ELF-1 (cell line): Measurements from ENCODE around the gene IVD.

Experiments used
- DNase-seq: peaks from one replicate; pipeline ENCODE4 v3.0.0-alpha.2; 2016; ENCODE audit warnings: low read depth, low spot score

IVD gene

DNA sequence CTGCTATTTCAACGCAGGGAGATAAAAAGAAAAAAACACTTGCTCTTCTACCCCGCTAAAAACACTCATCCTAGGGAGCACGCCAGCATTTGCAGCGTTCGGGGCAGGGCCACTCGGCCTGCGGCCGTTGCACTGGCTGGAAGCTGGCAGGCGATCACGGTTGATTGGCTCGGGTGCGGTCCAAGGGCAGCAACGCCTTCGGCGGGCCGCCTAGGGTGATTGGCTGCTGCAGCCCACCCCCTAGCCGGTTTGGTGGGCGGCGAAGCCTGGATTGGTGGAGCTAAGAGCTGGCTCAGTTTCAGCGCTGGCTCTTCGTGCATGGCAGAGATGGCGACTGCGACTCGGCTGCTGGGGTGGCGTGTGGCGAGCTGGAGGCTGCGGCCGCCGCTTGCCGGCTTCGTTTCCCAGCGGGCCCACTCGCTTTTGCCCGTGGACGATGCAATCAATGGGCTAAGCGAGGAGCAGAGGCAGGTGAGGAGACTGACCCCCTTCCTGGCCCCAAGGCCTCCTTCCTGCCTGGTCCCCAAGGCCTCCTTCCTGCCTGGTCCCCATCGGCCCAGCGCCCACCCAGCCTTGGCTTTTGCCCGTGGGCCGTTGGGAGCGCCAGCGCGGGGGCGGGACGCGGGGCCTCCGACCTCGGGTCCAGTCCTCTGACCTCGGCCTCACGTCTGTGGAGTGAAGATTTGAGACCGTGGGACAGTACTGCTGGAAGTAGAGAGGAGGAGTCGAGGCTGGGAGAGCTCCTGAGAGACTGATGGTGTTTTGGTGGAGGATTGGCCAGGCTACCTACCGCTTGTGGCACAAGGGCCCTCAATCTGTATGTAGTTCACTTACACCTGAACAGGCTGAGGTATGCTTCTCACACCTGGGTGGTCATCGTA lies at the start of gene IVD:
Gene IVD, plus strand, starts transcription at position 295 of the 881 bp plus-strand sequence. Its CDS starts 33 bp downstream, at position 328.
- peak; percentile 97 for DNase-seq

DNA sequence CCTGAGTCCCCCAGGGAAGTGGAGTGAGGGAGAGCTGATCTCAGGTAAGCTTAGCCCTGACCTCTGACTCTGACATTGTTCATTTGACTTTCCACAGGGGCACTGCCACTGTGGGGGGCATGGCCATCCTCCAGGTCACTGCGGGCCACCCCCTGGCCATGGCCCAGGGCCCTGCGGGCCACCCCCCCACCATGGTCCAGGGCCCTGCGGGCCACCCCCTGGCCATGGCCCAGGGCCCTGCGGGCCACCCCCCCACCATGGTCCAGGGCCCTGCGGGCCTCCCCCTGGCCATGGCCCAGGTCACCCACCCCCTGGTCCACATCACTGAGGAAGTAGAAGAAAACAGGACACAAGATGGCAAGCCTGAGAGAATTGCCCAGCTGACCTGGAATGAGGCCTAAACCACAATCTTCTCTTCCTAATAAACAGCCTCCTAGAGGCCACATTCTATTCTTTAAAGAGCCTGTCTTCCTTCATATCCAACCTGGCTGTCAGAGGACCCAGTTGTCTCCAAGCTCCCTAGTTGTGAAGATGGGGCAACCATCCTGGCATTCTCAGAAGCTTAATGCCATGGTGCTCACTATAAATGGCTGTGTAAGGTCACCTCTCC lies 49.5 kb upstream of the IVD start:
- no peak for DNase-seq

DNA sequence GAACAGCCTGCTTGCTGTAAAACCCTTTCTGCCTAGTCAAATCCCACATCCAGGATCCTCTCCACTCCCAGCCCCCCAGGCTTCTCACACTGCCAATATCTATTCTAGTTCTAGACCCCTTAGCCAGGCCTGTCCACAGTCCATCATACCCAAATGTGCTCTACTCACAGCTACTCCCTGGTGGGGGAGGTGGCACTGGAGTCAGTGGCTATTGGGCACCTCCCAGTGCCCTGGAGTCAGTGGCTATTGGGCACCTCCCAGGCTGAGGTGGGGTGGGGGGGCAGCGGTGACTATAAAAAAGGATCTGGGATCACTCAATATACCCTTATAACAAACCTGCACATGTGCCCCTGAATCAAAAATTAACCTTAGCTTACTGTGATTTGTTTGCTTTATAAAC lies 48.3 kb upstream of the IVD start:
- no peak for DNase-seq

DNA sequence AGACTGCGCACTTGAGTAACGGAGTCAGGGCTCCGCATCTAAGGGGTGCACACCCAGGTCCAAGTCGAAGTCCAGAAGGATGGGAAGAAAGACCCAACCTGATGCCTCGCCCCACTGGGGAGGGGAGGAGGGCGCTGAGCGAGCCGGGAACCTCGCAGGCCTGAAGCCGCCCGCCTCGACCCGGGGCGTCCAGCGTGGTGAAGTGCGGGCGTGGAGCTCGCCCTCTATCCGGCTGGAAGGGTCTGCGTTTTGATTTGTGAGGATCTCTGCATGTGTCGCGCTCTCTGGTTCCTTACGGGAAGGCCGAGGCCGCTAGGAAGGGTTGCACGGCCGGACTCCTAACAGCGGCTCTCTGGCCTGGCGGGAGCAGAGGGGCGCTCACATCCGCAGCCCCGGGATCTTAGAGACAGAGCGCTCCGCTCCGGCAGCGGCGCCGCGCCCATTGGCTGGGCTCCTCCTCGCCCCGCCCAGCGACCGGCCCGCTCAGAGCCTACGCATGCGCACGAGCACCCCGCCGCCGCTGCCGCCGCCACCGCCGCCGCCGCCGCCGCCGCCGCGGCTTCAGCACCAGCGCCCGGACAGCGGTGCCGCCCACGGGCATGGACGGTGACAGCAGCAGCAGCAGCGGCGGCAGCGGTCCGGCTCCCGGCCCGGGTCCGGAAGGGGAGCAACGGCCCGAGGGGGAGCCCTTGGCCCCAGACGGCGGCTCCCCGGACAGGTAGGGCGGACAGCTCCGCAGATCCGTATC lies 47.7 kb upstream of the IVD start, which contains the start of gene DISP2:
Gene DISP2, plus strand, starts transcription at position 497 of the 748 bp plus-strand sequence. Its CDS starts 103 bp downstream, at position 600.
- DNase-seq: peak; percentile 88

DNA sequence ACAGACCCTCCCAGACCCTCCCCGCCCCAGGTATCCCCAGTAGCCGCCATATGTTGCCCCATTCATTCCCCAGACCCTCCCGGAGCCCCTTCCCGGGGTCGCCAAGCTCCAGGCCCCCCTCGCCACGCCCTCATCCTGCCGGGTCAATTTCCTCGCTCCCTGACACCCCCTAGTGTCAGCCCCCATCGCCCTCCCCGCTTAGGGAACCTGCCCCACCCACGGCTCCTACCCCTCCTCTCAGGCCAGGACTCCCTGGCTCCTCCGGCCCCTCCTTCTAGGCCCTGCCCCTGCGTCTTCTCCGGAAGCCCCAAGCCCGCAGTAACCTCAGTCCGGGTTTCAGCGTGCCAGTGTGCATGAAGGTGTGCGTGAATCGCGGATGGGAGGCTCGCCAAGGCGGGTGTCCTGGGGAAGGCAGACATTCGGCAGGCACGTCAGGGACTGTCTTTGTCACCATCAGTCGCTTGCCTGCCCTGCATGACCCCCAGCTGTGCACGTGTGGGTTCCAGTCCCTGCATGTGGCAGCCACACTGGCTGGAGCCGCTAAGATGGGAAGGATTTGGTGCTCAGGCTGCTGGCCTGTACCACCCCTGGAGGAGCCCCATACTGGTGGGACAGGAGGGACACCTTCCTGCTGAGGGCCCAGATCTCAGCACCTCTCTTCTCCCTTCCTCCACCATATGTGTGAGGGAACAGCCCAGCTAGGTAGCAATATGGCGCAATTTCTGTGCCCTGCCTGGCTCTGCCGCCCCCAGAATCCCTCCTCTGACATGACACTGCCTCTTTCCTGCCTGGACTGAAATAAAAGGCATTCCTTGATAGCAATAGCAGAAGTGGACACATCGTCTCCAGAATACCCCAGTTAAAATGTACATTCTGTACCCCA lies 46.9 kb upstream of the IVD start:
- no peak for DNase-seq

DNA sequence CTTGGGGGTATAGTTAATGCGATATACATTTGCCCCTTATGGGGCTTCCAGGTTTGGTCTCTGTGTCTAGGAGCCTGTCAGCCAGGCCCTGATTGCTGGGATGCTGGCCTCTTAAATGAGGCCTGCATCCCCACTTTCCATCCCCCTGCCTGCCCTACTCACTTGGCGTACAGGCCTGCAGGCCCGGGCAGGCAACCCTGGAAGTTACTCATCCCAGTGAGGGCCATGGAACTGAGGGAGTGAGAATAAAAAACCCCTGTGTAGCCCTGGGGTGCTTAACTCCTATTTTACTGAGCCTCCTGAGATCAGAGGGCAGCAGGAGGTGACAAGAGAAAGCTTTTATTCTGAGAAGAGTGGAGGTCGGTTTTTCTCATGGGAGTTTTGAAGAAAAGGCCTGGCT lies 45.6 kb upstream of the IVD start:
- DNase-seq: no peak

DNA sequence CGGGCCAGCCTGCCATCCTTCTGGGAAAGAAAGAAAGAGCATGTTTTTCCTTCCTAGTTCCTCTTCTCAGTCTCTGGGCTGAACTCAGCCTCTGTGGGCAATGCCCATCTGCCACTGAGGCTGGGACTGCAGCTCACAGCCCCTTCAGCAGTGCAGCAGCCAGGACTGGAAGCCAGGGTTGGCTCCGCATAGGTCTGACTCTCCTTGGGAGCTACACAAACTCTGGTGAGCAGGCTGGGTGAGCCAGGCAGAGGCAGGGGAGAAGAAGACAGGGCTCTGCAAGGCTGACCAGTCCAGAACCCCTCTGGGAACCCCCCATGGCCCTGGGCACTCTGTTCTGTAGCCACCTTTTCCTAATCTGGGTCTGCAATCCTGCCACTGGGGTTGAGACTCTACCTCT lies 44.0 kb upstream of the IVD start:
- DNase-seq: no peak

DNA sequence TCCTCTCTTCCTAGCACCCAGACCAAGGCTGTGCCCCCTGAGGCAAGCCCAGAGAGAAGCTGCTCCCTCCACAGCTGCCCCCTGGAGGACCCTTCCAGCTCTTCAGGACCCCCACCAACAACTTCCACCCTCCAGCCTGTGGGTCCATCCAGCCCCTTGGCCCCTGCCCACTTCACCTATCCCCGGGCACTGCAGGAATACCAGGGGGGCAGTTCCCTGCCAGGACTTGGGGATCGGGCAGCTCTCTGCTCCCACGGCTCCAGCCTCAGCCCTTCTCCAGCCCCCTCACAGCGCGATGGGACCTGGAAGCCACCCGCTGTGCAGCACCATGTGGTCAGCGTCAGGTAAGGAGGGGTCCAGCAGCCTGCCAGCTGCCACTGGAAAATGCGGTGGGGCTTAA lies 42.0 kb upstream of the IVD start:
- no peak for DNase-seq

DNA sequence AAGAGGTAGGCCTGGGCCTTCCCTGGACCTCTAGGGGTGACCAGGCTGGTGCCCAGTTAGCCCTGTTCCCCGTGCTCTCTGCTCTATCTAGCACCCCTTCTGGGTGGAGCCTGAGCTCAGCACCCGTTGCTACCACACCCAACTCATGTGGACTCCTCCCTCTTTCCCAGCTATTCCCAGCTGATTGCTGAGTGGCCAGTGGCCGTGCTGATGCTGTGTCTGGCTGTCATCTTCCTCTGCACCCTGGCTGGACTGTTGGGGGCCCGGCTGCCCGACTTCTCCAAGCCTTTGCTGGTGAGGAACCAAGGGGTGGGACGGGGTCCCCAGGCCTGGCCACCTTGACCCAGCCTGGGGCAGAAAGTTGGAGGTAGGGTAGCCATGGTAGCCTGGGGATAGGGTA lies 41.3 kb upstream of the IVD start:
- no peak for DNase-seq

DNA sequence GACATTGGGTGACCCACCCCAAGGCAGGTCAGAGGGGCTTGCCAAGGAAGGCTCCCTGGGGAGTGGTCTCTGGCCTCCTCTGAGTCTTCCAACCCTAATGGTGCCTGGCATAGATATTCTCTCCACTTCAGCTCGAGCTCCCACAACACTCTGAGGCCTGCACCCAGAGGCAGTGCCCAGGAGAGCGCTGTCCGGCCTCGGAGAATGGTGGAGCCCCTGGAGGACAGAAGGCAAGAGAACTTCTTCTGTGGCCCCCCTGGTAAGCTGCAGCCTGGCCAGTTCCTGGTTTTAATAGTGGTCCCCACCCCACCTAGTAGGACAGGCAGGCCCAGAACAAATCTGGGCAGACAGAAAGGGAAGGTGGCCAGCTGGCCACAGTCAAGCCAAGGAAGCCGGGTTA lies 40.6 kb upstream of the IVD start:
- DNase-seq: no peak

DNA sequence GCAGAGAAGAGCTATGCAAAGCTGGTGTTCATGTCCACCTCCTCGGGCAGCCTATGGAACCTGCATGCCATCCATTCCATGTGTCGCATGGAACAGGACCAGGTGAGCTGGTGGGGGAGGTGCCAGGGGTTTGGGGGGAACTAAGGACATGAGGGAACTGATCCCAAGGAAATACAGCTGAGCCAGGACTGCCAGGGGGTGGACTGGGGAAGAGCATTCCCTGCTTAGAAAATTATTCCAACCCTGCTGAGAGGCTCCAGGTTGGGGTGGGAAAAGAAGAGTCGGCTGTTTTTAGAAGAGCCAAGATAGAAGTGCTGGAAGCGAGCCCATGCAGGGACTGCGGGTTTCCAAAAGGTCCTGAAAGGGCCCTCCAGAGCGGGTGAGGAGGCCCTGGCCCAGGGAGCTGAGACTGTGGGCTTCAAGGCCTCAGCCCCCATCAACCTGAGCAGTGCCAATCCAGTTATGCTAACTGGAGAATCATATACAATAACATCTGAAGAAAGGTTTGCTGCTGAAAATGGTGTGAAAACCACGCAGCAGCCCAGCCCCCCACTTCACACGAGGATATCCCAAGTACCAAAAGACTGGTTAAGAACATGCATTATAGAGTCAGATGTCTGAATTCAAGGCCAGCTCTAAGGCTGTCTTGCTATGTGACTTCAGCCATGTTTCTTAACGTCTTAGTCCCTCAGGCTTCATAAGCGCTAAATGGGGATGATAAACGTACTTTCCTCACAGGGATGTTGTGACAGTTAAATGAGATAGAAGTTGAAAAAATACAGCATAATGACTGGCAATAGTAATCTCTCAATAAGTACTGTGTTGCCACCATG lies 39.8 kb upstream of the IVD start:
- DNase-seq: no peak

DNA sequence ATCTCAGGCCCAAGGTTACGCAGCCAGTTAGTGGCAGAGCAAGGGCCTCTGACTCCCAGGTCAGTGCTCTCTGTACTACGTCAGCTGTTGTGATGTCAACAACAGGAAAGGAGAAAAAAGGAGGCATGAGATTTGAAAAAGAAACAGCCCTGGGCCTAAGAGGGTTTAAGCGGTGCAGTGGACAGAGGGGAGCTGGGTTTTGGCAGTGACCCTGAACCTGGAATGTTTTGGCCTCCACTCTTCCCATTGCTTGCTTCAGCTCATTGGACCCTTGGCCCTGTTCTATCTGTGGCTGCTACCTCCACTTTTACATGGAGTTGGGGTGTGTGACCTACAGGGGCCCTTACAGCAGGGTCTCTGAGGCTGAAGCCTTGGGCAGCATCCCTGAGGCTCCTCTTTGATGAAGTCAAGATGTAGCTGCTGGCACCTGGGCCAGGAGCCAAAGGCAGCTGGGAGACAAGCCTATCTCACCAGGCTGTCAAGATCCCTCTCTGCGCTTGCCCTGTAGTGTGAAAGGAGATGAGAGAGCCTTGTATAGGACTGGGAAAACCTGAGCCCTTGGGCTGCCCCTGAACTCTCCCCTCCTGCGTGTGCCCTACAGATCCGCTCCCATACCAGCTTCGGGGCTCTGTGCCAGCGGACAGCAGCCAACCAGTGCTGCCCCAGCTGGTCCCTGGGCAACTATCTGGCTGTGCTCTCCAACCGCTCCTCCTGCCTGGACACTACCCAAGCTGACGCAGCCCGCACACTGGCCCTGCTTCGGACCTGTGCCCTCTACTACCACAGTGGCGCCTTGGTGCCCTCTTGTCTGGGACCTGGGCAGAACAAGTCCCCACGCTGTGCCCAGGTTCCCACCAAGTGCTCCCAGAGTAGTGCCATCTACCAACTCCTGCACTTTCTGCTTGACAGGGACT lies 38.9 kb upstream of the IVD start:
- DNase-seq: no peak

DNA sequence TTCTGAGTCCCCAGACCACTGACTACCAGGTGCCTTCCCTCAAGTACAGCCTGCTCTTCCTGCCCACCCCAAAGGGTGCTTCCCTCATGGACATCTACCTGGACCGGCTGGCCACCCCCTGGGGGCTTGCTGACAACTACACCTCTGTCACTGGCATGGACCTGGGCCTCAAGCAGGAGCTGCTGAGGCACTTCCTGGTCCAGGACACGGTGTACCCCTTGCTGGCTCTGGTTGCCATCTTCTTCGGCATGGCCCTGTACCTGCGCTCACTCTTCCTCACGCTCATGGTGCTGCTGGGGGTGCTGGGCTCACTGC lies 38.3 kb upstream of the IVD start:
- DNase-seq: peak; percentile 1

DNA sequence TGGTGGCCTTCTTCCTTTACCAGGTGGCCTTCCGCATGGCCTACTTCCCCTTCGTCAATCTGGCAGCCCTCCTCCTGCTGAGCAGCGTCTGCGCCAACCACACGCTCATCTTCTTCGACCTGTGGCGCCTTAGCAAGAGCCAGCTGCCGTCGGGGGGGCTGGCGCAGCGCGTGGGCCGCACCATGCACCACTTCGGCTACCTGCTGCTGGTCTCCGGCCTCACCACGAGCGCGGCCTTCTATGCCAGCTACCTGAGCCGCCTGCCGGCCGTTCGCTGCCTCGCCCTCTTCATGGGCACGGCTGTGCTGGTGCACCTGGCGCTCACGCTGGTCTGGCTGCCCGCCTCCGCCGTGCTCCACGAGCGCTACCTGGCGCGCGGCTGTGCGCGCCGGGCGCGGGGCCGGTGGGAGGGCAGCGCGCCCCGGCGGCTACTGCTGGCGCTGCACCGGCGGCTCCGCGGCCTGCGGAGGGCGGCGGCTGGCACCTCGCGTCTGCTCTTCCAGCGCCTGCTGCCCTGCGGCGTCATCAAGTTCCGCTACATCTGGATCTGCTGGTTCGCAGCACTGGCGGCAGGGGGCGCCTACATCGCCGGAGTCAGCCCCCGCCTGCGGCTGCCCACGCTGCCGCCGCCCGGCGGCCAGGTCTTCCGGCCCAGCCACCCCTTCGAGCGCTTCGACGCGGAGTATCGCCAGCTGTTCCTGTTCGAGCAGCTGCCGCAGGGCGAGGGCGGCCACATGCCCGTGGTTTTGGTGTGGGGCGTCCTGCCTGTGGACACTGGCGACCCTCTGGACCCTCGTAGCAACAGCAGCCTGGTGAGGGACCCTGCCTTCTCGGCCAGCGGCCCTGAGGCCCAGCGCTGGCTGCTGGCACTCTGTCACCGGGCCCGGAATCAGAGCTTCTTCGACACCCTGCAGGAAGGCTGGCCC lies 37.6 kb upstream of the IVD start:
- DNase-seq: peak; percentile 96

DNA sequence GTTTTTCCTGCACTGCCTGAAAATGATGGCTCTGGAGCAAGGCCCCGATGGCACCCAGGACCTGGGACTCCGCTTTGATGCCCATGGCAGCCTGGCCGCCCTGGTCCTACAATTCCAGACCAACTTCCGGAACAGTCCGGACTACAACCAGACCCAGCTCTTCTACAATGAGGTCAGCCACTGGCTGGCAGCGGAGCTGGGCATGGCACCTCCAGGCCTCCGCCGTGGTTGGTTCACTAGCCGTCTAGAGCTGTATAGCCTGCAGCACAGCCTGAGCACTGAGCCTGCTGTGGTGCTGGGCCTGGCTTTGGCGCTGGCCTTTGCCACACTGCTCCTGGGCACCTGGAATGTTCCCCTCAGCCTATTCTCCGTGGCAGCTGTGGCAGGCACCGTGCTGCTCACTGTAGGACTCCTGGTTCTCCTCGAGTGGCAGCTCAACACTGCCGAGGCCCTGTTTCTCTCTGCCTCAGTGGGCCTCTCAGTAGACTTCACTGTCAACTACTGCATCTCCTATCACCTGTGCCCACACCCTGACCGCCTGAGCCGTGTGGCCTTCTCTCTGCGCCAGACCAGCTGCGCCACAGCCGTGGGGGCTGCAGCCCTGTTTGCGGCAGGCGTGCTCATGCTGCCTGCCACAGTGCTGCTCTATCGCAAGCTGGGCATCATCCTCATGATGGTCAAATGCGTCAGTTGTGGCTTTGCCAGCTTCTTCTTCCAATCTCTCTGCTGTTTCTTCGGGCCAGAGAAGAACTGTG lies 36.7 kb upstream of the IVD start:
- DNase-seq: peak; percentile 1

DNA sequence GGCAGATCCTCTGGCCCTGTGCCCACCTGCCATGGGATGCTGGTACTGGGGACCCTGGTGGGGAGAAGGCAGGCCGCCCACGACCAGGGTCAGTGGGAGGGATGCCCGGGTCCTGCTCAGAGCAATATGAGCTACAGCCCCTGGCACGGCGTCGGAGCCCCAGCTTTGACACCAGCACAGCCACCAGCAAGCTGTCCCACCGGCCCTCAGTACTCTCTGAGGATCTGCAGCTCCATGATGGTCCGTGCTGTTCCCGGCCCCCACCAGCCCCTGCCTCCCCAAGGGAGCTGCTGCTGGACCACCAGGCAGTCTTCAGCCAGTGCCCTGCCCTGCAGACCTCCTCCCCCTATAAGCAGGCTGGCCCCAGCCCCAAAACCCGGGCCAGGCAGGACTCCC lies 36.1 kb upstream of the IVD start:
- DNase-seq: no peak

DNA sequence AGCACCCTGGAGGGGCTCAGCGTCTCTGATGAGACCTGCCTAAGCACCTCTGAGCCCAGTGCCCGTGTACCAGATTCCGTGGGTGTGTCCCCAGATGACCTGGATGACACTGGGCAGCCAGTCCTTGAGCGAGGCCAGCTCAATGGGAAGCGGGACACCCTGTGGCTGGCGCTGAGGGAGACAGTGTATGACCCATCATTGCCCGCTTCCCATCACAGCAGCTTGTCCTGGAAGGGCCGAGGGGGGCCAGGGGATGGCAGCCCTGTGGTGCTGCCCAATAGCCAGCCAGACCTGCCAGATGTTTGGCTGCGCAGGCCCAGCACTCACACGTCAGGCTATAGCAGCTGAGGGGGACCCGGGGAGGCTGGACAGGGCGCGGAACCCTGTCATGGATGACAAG lies 35.6 kb upstream of the IVD start:
- no peak for DNase-seq

DNA sequence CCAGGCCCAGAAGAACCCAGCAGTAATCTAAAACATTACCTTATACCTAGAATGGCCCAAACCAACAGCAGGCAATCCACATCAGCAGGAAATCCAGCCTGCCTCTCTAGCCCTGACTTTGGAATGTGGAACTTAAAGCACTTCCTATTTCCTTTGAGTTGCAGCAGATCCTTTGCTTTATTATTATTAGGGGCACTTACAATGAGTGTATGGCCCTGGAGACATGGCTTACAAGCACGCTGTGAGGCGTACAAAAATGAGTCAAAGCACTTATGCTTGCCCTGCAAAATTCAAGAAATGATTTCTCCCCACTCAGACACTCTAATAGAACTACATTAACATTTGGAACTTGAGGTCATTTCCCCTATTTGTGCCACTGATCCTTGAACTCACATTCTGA lies 32.6 kb upstream of the IVD start:
- DNase-seq: no peak
